ENCODE data around the gene ENAH. TPM values are rescaled to one million over a fixed set of nuclear protein-coding genes. Genes with fewer than 3 reads are reported as not detected.

ENAH gene
- polyA plus RNA-seq, 1 donor (not counting 4 experiments of a cell fraction or from before 2014, with no cell fraction given): 61.0 TPM

DNA sequence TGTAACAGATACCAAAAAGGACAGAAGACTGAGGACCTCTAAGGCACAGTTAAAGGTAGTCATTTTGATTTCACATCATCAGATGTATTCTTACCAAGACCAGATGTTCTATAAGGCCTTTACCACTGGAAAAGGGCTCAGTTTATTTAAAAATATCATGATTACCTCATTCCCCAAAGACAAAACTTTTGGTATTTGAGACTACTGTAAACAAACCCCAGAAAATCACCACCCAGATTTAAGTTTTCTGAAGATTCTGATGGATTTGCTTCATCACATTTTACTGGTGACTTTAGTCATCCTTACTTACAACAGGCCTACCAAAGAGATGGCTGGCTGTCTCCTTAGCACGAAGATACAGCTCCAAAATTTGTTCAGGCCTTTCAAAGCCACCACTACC, 8.3 kb downstream of the ENAH start:
- Histone ChIP-seq H3K4me2 (ENCODE audit: control insufficient read depth, extremely low read depth, insufficient read depth, low read depth, low read length) (no peak overlapping the region), H3K27ac (ENCODE audit: control insufficient read depth, insufficient read depth, low read length) (no peak overlapping the region), H3K4me1 (ENCODE audit: control insufficient read depth, extremely low read depth, insufficient read depth, low read length) (peaks cover under 1% of the 10 kb centered on the region), H4K20me1 (ENCODE audit: control insufficient read depth, extremely low read depth, insufficient read depth, low read length) (peaks cover 3% of the 10 kb centered on the region), H3K79me2 (ENCODE audit: control insufficient read depth, insufficient read depth, low read length) (peaks cover 74% of the 10 kb centered on the region), H2AFZ (ENCODE audit: control insufficient read depth, low read length) (no peak overlapping the region), H3K27me3 (ENCODE audit: control insufficient read depth, extremely low read depth, insufficient read depth, low read length) (no peaks in the 10 kb centered on the region), H3K9me3 (ENCODE audit: control insufficient read depth, low read depth, low read length) (no peaks in the 10 kb centered on the region), H3K9ac (ENCODE audit: control insufficient read depth, extremely low read depth, insufficient read depth, low read length) (no peak overlapping the region), H3K4me3 (ENCODE audit: control insufficient read depth in 2 of 3, extremely low read depth in 1 of 3, insufficient read depth in 2 of 3, low read depth in 1 of 3, low read length in 3 of 3) (no peak overlapping the region), H3K9me1 (ENCODE audit: control insufficient read depth, extremely low read depth, insufficient read depth, low read length) (no peaks in the 10 kb centered on the region), H3K36me3 (ENCODE audit: control insufficient read depth in 2 of 2, extremely low read depth in 1 of 2, insufficient read depth in 2 of 2, low read length in 2 of 2) (peaks cover 0 to 5% of the 10 kb centered on the region in 2 experiments)
- TF ChIP-seq EZH2 (IDR thresholded peaks at IDR 0.05; ENCODE audit: low read length): no peak
- TF ChIP-seq, protein P1, sequence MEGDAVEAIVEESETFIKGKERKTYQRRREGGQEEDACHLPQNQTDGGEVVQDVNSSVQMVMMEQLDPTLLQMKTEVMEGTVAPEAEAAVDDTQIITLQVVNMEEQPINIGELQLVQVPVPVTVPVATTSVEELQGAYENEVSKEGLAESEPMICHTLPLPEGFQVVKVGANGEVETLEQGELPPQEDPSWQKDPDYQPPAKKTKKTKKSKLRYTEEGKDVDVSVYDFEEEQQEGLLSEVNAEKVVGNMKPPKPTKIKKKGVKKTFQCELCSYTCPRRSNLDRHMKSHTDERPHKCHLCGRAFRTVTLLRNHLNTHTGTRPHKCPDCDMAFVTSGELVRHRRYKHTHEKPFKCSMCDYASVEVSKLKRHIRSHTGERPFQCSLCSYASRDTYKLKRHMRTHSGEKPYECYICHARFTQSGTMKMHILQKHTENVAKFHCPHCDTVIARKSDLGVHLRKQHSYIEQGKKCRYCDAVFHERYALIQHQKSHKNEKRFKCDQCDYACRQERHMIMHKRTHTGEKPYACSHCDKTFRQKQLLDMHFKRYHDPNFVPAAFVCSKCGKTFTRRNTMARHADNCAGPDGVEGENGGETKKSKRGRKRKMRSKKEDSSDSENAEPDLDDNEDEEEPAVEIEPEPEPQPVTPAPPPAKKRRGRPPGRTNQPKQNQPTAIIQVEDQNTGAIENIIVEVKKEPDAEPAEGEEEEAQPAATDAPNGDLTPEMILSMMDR (optimal IDR thresholded peaks at IDR 0.05 in 1 of 3, IDR thresholded peaks at IDR 0.05 in 1 of 3, conservative IDR thresholded peaks at IDR 0.05 in 1 of 3; ENCODE audit: extremely low read depth in 1 of 3, insufficient read depth in 2 of 3, low read length in 3 of 3): no peak
- no peak for FAIRE-seq
- dilution Hi-C loops (cut with MboI; ENCODE audit: extremely low pct_ligation_motif_present, low sequenced_read_pairs): no loop called here
- DNase-seq (ENCODE audit: low read depth, low spot score): no peak

DNA sequence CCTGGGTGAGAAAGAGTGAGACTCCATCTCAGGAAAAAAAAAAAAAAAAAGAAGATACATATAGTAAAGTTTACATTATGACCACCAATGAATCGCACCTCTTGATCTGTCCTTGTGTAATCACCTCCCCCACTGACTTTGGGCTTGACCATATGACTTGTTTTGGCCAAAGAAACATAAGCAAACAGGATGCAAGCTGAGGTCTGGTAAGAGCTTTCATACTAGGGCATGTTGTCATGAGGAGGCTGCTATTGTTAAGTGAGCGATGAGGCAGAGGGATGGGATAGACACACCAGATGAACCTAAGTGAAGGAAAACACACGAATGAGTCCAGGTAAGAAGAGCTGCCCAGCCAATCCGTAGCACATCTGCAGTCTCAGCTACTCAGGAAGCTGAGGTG, 10.7 kb downstream of the ENAH start:
- Histone ChIP-seq H3K79me2 (ENCODE audit: control insufficient read depth, insufficient read depth, low read length) (peaks cover 69% of the 10 kb centered on the region), H3K36me3 (ENCODE audit: control insufficient read depth in 2 of 2, extremely low read depth in 1 of 2, insufficient read depth in 2 of 2, low read length in 2 of 2) (peaks cover 0 to 5% of the 10 kb centered on the region in 2 experiments), H4K20me1 (ENCODE audit: control insufficient read depth, extremely low read depth, insufficient read depth, low read length) (peaks cover 3% of the 10 kb centered on the region), H3K27ac (ENCODE audit: control insufficient read depth, insufficient read depth, low read length) (no peak overlapping the region), H3K4me2 (ENCODE audit: control insufficient read depth, extremely low read depth, insufficient read depth, low read depth, low read length) (no peak overlapping the region), H3K4me3 (ENCODE audit: control insufficient read depth in 2 of 3, extremely low read depth in 1 of 3, insufficient read depth in 2 of 3, low read depth in 1 of 3, low read length in 3 of 3) (no peak overlapping the region), H3K9me1 (ENCODE audit: control insufficient read depth, extremely low read depth, insufficient read depth, low read length) (no peaks in the 10 kb centered on the region), H3K9ac (ENCODE audit: control insufficient read depth, extremely low read depth, insufficient read depth, low read length) (no peak overlapping the region), H3K27me3 (ENCODE audit: control insufficient read depth, extremely low read depth, insufficient read depth, low read length) (no peaks in the 10 kb centered on the region), H3K9me3 (ENCODE audit: control insufficient read depth, low read depth, low read length) (no peaks in the 10 kb centered on the region), H2AFZ (ENCODE audit: control insufficient read depth, low read length) (no peak overlapping the region), H3K4me1 (ENCODE audit: control insufficient read depth, extremely low read depth, insufficient read depth, low read length) (no peaks in the 10 kb centered on the region)
- FAIRE-seq (no peak), DNase-seq (ENCODE audit: low read depth, low spot score) (no peak)
- TF ChIP-seq, protein P1 (optimal IDR thresholded peaks at IDR 0.05 in 1 of 3, IDR thresholded peaks at IDR 0.05 in 1 of 3, conservative IDR thresholded peaks at IDR 0.05 in 1 of 3; ENCODE audit: extremely low read depth in 1 of 3, insufficient read depth in 2 of 3, low read length in 3 of 3): no peak
- TF ChIP-seq EZH2 (IDR thresholded peaks at IDR 0.05; ENCODE audit: low read length): no peak
- dilution Hi-C loops (cut with MboI; ENCODE audit: extremely low pct_ligation_motif_present, low sequenced_read_pairs): no loop called here
